WI38 (cell line): ENCODE data around the gene CSNK1D.

Source experiments
- H3K4me3 ChIP-seq: 2 replicates; pipeline ENCODE4 v1.5.1; 2011; ENCODE audit warnings: low read depth, mild to moderate bottlenecking, control low read depth, low read length
- CTCF ChIP-seq: IDR thresholded peaks from 2 replicates; pipeline ENCODE4 v1.5.1; 2012; ENCODE audit warnings: low read depth, mild to moderate bottlenecking, control low read depth, low read length

CSNK1D gene

GRCh38 chr17:82248815-82249674 is 24.5 kb downstream of the CSNK1D start:
- TF ChIP-seq CTCF, result no peak
- no peak overlapping the region for H3K4me3 ChIP-seq

GRCh38 chr17:82247856-82248671 is 25.4 kb downstream of the CSNK1D start:
- no peak overlapping the region for H3K4me3 ChIP-seq
- TF ChIP-seq CTCF, result no peak

GRCh38 chr17:82247182-82247823 is 26.2 kb downstream of the CSNK1D start:
- TF ChIP-seq CTCF, result no peak
- H3K4me3 ChIP-seq, result no peak overlapping the region

GRCh38 chr17:82246365-82247181 is 26.9 kb downstream of the CSNK1D start:
- H3K4me3 ChIP-seq, result no peak overlapping the region
- TF ChIP-seq CTCF, result no peak

GRCh38 chr17:82246040-82246364 is 27.5 kb downstream of the CSNK1D start:
- TF ChIP-seq CTCF, result no peak
- H3K4me3 ChIP-seq, result no peak overlapping the region

GRCh38 chr17:82245134-82246039 is 28.1 kb downstream of the CSNK1D start:
- H3K4me3 ChIP-seq, result no peak overlapping the region
- no peak for TF ChIP-seq CTCF
